Esophagus squamous epithelium (tissue), 4 donors: ENCODE data around the gene S100A6.

Experiments used
- POLR2A ChIP-seq, 4 donors: fragments of 450-650 bp; IDR thresholded peaks; one replicate each; pipeline ENCODE4 v1.6.1; 2017; ENCODE audit warnings: antibody characterized with exemption in 4 of 4, mild to moderate bottlenecking in 4 of 4, moderate library complexity in 3 of 4
- TF ChIP-seq, protein P1 (sequence below), 6 experiments: fragments of 450-650 bp in 4 of 6; fragments of 200-600 bp in 2 of 6; sonication (generic) in 2 of 6; IDR thresholded peaks; one replicate each; pipeline ENCODE4 v1.5.1; 2016 to 2019; ENCODE audit warnings: antibody characterized with exemption in 6 of 6, mild to moderate bottlenecking in 4 of 6, moderate library complexity in 4 of 6

- TF ChIP-seq, protein P1, sequence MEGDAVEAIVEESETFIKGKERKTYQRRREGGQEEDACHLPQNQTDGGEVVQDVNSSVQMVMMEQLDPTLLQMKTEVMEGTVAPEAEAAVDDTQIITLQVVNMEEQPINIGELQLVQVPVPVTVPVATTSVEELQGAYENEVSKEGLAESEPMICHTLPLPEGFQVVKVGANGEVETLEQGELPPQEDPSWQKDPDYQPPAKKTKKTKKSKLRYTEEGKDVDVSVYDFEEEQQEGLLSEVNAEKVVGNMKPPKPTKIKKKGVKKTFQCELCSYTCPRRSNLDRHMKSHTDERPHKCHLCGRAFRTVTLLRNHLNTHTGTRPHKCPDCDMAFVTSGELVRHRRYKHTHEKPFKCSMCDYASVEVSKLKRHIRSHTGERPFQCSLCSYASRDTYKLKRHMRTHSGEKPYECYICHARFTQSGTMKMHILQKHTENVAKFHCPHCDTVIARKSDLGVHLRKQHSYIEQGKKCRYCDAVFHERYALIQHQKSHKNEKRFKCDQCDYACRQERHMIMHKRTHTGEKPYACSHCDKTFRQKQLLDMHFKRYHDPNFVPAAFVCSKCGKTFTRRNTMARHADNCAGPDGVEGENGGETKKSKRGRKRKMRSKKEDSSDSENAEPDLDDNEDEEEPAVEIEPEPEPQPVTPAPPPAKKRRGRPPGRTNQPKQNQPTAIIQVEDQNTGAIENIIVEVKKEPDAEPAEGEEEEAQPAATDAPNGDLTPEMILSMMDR (IDR thresholded peaks at IDR 0.05) = no peak
- no peak for TF ChIP-seq POLR2A (IDR thresholded peaks at IDR 0.05)
These were observed 6.1 kb upstream of the S100A6 start for GRCh38 chr1:153541641-153542590.
